Kidney capillary endothelial cell (primary cell): ENCODE results near the gene MMP7.

Experiments used
- DNase-seq: peaks from one replicate; pipeline ENCODE4 v3.0.0-alpha.2; 2018; ENCODE audit warnings: low spot score

Gene MMP7, protein sequence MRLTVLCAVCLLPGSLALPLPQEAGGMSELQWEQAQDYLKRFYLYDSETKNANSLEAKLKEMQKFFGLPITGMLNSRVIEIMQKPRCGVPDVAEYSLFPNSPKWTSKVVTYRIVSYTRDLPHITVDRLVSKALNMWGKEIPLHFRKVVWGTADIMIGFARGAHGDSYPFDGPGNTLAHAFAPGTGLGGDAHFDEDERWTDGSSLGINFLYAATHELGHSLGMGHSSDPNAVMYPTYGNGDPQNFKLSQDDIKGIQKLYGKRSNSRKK

DNA sequence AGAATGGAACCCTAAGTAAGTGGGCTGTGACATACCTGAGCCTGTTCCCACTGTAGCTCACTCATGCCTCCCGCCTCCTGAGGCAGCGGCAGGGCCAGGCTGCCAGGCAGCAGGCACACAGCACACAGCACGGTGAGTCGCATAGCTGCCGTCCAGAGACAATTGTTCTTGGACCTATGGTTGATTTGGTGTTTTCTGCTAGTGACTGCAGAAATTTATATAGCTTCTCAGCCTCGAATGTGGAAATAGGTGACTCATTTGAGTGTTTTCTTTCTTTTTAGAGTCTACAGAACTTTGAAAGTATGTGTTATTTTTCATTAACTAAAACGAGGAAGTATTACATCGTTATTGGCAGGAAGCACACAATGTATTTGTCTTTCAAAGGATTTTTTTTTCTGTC, at the start of gene MMP7:
MMP7 (minus strand) TSS at position 190 of the 400 bp plus-strand sequence; CDS start at position 143, 47 bp downstream.
- DNase-seq = peak; percentile 72

DNA sequence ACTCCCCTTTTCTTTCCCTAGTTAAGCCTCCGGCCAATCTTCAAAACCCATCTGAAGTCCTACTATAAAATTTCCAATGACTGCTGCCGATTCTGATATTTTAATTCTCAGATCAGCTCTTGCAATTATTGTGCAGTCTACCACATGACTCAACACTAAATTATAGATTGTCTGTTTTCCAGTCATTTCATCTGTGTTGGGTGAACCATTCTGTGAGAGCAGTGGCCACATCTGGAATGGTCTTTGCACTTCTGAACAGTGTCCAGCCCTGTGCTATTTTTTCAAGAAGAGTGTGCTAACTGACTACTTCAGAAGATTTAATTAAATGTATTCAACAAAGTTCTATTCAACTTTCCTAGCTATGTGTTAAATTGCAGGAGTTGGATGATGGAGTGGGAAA, 47.2 kb upstream of the MMP7 start:
- no peak for DNase-seq

DNA sequence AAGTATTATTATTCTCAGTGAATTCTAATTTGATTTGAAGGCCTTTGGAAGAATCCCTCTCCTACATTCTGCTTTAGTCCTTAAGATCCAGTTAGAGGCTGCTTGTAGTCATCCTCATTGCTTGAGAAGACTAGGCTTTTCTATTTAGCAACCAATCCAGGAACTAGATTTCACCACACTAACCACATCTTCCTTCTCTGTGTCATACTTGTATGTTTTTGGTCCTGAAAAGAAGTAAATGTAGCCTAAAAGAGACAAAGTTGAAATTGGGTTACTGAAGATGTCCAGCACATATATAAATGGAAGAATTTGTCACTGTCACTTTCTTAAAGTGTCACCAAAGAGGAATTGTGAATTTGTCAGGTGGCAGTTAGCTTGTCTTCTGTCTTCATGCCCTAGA, 46.6 kb upstream of the MMP7 start:
- DNase-seq = no peak

DNA sequence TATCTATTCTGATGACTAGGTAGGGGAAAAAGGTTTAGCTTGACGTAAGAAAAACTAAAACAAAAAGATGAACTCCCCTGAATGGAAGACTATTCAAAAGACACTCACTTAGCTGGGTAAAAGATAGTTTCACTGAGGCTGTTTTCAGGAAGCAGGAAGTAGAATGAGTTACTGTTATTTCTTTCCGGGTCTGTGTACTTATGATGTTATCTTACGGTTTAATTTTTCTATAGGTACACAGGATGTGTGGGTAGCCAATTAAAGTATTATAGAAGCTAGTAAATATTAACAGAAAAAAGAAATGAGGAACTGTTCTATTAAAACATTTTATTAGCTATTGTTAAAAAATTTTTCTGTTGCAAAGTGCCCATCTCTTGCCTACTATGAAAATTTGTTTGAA, 45.8 kb upstream of the MMP7 start:
- peak; percentile 14 for DNase-seq

DNA sequence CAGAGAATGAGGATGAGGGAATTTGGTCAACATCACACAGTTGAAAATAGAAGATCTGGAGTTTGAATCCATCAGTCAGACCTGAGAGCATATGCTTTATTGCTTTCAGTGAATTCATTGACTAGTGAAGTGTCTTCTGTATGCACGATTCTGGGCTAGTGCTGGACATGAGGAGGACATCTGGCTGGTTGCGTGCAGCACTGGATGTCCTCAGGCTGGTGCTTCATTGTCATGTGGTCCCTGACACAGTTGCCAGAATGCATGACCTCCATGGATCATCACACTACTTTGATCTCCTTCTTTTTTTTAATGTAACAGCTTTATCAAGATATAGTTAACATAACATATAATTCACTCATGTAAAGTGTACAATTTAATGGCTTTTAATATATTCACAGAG, 44.5 kb upstream of the MMP7 start:
- no peak for DNase-seq

DNA sequence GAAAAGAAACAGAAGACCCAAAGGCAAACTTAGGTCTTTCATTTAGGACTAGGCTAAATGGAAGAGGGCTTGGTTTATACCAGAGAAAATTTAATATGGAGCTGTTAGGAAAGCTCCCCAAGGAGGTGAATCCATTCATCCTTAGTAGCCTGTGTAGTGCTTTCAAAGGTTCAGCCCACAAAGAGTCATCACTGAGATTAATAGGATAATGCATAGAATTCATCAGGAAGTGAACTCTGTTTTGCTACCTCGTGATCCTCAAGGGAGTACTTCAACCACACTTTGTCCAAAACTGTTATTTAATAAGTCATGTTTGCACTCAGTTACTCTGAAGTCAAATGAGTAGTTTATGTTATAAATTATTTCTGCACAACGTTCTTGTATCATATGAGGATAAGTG, 43.3 kb upstream of the MMP7 start:
- DNase-seq = no peak

DNA sequence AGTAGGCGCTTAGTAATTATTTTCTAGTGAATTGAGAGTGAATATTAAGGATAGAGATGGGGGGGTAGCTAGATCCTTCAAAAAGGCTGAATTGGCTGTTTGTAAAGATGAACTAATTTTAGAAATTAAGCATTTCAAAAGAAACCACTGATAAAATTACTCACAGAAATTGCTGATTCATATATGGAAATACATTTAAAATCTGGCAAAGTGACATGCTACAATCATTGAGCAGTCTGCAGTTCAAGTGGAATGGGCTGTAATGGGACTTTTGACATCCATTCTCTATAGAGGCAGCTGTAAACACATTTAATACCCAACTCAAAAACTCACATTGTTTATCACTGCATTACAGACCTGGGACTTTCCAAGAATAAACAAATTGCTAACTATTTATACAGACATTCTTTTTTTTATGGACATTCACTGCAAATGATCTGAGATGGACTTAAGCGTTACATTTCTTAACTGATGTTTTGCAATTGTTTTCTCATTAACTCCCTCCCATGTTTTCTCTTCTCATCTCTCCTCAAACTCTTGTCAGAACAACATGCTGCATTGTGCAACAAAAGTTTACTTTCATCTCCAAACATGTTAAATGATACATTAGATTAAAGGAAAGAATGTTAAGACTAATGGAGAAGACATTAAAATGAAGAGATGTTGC, 42.1 kb upstream of the MMP7 start:
- no peak for DNase-seq

DNA sequence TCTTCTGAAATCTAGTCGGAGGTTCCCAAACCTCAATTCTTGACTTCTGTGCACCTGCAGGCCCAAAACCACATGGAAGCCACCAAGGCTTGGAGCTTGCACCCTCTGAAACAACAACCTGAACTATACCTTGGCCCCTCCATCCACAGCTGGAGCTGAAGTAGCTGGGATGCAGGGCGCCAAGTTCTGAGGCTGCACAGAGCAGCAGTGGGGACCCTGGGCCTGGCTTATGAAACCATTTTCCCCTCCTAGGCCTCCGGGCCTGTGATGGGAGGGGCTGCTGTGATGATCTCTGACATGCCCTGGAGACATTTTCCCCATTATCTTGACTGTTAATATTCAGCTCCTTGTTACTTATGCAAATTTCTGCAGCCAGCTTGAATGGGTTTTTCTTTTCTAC, 38.3 kb upstream of the MMP7 start:
- no peak for DNase-seq

DNA sequence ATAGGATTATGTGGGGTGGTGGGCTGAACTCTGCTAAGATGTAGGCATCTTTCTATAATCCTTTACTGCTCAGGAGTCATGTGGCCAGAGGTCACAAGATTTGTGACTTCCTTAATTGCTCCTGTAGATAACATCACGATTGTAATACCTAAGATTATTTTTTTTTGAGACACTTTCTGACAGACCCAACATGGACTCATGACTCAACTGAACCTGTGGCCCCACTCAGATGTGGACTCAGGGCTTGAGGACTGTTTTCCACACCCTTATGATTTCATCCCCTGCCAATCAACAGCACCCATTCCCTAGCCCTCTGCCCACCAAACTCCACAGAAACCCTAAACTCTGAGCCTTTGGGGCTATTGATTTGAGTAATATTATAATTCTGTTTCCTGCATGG, 35.6 kb upstream of the MMP7 start:
- no peak for DNase-seq

DNA sequence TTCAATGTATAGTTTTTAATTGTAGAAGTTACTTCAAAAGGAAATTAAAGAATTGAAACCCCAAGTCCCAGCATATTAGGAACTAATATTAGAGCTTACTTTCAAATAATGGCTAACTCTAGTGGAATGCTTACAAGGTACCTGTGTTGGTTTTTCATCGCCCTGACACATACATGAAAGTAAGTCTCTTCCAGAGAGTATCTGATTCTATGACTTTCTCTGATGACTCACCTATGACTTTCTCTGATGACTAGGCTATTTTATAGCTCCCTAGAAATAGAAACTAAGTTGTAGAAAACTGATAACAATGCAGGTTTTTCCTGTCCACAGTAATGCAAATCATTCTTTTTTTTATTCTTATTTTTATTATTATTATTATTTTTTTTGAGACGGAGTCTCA, 33.6 kb upstream of the MMP7 start:
- DNase-seq = peak; percentile 55

DNA sequence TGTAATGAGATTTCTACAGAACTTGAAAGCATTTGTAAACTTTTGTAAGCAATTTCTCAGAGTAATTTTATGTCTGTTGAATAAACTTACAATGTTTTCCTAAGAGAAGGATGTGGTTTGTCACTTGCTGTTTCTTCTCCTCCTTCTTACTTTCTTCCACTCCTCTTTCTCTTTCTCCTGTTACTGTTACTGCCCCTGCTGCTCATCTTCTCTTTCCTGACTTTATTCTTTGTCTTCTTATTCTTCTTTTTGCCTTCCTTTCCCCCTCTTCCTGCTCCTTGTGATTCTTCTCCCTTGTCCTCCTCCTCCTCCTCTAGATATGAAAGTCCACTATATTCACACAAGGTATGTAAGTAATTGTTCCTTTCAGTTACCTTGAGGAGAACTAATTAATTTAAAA, 31.1 kb upstream of the MMP7 start:
- DNase-seq = no peak

DNA sequence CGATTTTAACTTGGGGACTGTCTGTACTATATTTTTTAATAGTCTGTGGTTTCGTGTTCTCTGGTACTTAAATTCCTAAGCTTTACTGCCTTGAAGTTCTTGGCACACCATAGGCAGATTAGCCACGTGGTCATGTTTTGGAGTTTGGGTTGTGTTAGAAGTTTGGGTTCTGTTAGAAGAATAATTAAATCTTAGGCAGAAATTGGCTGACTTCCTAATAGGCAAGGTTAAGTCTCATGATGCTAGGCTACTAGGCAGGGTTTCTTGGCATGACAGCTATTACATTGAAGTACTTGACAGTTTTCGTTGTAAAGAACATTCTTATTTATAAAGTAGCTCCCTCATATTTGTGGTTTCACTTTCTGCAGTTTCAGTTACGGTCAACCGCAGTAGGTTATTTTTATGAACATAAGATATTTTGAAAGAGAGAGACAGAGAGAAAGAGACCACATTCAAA, 30.0 kb upstream of the MMP7 start:
- no peak for DNase-seq

DNA sequence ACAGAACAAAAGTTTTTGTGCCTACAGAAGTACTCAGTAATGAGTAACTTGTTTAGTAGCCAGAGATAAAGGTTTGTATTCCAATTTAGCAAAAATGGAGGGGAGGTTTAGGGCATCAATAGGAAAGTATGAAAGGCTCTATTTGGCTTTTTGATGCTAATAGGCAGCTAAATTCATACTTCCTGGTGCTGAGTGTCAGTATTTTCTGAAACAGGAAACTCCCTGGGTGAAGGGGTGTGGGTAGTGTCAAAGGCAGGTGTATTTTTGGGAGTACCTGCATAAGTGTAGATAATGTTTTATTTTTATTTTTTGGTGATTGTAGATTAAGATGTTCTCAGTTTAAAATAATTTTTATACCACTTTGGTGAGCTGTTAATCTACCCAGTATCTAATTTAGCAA, 29.3 kb upstream of the MMP7 start:
- no peak for DNase-seq

DNA sequence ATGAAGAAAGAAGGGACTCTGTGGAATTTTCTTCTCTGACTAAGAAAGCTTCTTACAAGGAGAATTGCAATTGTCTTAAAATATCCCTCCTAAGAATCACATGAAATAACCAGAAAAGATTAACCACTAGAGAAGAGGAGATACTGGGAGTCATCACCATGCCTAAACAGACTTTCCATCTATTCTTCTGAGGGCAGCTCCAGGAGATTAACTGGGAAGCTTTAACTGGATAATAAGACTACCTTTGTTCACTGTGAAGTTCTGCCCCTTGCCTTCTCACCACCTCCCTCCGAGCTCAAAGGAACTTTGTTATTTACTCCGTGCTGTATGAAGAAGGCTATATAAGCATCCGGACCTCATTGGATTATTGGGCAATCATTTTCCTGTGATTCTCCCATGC, 24.5 kb upstream of the MMP7 start:
- no peak for DNase-seq

DNA sequence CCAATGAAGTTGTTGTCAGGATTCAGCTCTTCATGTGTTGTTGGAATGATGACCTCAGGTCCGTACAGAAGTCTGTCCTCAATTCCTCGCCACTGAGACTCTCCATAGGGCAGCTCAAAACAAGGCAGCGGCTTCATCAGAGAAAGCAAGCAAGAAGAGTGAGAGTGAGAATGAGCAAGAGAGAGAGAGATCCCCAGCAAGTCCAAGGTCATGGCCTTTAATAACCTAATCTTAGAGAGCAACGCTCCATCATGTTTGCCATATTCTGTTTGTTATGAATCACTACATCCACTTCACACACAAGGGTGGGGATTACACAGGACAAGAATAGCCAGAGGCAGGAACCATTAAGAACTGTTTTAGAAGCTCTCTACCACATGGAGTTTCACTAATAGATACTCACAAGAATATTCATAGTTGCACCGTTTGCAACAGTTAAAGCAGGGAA, 23.3 kb upstream of the MMP7 start:
- no peak for DNase-seq

DNA sequence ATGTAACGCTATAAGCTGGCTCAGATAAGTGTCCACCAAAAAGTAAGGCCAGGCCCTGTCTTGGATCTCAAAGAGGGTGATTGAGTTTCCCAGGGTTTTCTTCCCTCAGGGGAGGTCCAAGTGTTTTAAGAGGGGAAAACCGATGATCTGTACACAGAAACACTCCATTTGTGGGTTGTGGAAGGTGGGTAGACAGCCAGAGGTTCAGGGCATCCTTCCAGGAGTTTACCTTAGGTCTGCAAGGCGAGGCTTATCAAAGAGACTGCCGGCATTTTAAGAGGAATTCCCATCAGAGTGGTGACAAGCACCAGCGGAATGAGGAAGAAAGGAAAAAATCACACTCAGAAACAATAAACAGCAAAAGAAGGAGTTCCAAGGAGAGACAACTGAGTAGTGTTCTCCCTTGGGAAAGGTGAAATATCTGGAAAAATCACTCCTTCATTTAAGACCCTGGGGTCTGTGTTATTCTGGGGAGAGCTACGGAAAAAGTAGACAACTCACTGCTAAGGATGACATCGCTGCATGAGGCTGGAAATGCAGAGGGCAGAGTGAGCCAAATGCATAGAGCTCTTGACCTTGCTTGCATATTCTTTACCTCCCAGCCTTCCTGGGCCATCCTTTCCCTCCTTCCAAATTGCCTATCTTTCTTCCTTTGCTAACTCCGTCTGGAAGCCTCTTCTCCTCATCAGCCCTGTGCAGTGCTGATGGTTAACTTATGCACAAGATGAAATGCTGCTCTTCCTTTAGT, 22.1 kb upstream of the MMP7 start:
- no peak for DNase-seq

DNA sequence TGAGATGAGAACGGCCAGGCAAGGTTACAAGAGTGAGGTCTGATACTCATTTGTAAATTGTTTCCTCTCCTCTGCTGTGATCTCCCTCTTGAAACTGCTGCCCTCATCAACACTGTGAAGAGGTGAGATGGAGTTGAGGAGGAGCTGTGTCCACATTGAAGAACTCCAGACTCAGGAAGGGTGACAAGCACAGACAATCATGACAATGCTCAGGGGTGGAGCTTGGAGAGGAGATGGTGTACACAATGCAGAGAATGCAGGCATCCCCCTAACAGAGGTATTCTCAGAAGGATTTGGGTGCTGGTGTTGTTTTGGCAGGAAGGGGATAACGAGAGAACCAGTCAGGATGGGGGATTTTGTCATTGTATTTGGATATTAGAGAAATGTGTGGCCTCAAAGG, 21.5 kb upstream of the MMP7 start:
- DNase-seq = no peak

DNA sequence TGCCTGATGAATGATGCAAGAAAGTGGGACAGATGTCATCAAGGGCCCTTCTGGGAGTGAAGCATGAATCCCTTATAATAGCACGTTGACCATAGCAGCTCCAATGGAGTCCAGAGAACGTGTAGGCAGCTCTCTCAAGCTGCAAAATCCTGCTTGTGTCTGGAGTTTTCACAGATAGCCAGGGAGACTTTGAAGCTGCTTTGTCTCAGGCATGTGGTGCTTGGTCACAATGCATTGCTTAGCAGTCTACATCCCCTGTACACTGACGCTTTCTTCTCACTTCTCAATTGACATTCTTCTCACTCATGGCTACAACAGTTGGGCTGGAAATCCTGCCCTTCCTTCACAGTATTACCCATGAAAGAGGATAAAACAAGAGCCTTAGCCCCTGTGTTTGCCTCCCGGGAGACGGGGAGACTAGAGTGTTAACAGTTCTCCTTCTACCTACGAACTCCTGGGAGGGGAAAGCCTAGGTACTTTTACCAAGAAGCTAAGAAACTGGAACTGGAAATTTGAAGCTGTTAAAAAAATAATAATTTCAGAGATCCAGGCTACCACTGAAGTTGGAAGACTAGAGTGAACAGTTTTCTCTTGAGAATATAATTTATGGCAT, 20.7 kb upstream of the MMP7 start:
- DNase-seq = no peak

DNA sequence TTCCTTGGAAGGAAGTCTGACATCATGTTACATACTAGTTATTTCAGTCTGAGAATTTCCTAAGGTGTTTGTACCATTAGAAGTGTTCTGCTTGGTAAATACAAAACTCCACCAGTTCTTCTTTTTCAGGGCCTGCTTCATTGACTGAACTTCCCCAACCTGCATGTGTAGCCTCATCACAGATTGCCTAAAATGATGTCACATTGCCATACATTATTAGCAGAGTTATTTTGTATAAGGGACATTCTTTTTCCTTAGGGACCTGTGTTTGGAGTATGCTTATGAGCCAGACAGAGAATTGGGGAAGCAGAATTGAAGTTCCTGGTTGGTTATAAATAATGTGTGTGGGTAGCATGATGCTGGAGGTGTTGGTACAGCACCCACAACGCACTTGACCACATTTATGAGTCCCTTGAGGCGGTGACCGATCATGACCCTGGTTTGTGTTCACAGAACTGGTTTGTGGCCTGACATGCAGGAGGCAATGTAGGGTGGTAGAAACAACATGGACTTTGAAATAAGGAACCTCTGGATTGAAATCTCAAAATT, 16.4 kb upstream of the MMP7 start:
- DNase-seq = no peak

DNA sequence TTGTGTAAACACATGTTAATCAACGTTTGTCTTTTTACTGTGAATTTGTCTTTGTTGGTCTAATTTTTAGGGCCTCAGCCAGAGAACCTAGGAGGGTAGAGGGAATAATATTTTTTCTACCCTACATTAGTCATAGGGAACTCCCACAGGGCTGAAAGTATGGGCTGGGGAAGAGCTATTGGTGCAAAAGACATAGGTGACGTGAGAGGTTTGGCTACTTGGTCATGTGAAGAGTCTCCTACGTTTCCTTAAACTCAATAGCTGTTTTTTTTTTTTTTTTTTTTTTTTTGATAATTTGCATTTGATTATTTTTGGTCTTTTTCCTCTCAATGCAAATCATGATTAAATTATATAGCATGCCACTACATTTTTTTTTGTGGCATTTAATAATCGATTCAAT, 15.9 kb upstream of the MMP7 start:
- DNase-seq = no peak

DNA sequence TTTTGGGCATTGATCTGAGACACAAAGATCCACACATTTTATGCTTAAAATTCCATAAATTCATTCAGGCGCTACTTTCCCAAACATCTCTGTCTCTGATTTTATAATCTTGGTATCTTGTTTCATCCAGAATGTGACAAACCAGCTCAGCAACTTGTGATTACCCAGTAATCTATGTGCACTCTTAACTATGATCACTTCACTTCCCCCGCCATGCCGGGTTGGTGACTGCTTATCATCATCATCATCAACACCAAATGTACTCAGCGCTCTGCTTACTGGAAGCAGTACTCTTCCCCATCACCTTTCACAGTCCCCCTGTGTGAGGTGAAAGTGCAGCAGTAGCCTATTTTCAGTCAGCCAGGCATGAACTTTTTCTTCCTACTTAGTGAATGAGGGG, 15.2 kb upstream of the MMP7 start:
- DNase-seq = no peak

DNA sequence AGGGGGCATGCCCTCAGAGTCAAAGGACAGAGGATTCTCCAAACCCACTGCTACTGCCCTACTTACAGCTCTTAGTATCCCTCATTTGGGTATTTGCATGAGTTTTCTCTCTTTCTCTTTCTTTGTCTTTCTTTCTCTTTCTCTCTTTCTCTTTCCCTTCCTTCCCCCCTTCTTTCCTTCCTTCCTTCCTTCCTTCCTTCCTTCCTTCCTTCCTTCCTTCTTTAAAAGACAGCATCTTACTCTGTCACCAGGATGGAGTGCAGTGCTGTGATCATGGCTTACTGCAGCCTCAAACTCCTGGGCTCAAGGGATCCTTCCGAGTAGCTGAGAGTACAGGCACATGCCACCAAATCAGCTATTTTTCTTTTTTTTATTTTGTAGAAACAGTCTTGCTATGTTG, 14.0 kb upstream of the MMP7 start:
- DNase-seq = no peak

DNA sequence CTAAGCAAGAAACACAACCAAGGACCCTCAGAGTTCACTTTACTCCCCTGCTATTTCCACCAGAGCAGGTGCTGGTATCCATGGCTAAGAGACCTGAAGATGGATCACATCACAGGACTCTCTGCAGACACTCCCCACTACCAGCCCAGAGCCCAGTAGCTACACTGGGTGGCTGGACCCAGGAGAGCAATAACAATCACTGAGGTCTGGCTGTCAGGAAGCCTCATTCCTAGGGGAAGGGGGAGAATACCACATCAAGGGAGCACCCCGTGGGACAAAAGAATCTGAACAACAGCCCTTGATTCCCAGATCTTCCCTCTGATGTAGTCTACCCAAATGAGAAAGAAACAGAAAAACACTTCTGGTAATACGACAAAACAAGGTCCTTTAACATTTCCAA, 9.0 kb upstream of the MMP7 start:
- no peak for DNase-seq
